Adipocyte (in vitro differentiated cells): Measurements from ENCODE around the gene ZFHX3.
A peak's percentile ranks its signal among the peaks of the same experiment; 100 is the strongest.

Experiments
- DNase-seq: peaks from one replicate; pipeline ENCODE4 v3.0.0-alpha.2; 2015; ENCODE audit warnings: low read depth
- H3K27me3 ChIP-seq: replicated peaks from 2 replicates; pipeline ENCODE4 v1.7.0; 2013; ENCODE audit warnings: mild to moderate bottlenecking, low read length, moderate library complexity; ENCODE audit not compliant: control insufficient read depth, insufficient read depth
- H3K36me3 ChIP-seq: 2 replicates; pipeline ENCODE4 v1.7.0; 2013; ENCODE audit warnings: low read length, mild to moderate bottlenecking, moderate library complexity; ENCODE audit not compliant: control insufficient read depth, insufficient read depth, severe bottlenecking
- H3K4me1 ChIP-seq: 2 replicates; pipeline ENCODE4 v1.7.0; 2013; ENCODE audit warnings: mild to moderate bottlenecking, low read length, moderate library complexity; ENCODE audit not compliant: control insufficient read depth, insufficient read depth
- H3K4me3 ChIP-seq: 2 replicates; pipeline ENCODE4 v1.7.0; 2013; ENCODE audit warnings: mild to moderate bottlenecking, low read length, moderate library complexity
- H3K9ac ChIP-seq: 2 replicates; pipeline ENCODE4 v1.7.0; 2013; ENCODE audit warnings: mild to moderate bottlenecking, low read length, moderate library complexity
- H3K9me3 ChIP-seq: 2 replicates; pipeline ENCODE4 v1.7.0; 2013; ENCODE audit warnings: mild to moderate bottlenecking, low read length, moderate library complexity; ENCODE audit not compliant: control insufficient read depth

ZFHX3 gene

DNA sequence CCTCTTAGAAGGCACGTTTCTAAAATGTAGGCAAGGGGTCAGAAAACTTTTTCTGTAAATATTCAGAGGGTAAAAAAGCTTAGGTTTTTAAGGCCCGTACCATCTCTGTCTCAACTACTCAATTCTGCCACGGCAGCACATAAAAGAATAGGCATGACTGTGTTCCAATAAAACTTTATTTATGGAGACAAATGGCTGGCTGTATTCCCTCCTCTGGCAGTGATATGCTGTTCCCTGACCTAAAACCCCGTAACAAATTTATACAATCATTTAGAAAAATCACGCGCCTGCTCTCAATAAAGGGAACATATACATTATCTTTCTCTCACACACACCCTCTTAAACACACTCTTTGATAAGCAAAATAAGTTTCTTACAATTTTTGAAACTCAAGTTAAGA, 138.7 kb downstream of the ZFHX3 start:
- no peaks in the 10 kb centered on the region for H3K4me1 ChIP-seq
- H3K27me3 ChIP-seq, result no peaks in the 10 kb centered on the region
- H3K9me3 ChIP-seq, result no peaks in the 10 kb centered on the region
- no peak overlapping the region for H3K4me3 ChIP-seq
- no peak for DNase-seq
- H3K36me3 ChIP-seq, result no peaks in the 10 kb centered on the region
- no peak overlapping the region for H3K9ac ChIP-seq

DNA sequence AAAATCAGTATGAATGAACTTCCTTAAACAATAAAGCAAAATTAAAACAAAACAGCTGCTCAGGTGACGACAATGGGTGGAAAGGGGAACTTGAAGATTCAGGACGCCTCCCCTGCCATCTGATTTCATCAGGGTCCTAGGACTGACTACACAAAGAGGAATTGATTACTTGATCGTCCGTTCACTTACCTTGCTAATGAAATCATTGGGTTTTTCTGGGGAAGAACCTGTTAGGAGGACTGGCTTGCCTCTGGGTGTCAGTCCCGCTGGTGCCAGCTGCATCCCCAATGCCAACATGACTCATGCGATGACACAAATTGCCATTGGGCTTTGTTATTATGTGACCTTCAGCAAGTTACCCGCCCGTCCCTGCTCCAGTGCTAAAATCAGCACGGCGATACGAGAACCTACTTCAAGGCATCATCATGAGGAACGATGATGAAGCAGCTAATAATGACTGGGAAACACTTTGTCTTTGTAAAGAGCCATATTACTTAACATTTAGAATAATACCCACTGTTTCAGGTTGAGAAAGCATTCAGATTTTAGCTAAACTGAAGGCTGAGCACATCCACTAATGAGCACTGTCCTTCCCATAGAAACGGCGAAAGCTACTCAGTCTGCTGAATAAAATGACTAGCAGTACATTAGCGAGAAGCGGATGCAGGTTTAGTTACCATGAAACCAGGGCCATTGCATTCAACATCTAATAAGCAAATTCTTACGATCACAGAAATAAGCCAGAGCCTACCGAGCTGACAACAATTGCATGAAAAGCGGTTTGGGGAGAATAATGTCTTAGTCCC, 139.4 kb downstream of the ZFHX3 start:
- DNase-seq, result no peak
- no peak overlapping the region for H3K9ac ChIP-seq
- H3K4me1 ChIP-seq, result no peaks in the 10 kb centered on the region
- H3K4me3 ChIP-seq, result no peak overlapping the region
- no peaks in the 10 kb centered on the region for H3K9me3 ChIP-seq
- H3K27me3 ChIP-seq, result no peaks in the 10 kb centered on the region
- no peaks in the 10 kb centered on the region for H3K36me3 ChIP-seq

DNA sequence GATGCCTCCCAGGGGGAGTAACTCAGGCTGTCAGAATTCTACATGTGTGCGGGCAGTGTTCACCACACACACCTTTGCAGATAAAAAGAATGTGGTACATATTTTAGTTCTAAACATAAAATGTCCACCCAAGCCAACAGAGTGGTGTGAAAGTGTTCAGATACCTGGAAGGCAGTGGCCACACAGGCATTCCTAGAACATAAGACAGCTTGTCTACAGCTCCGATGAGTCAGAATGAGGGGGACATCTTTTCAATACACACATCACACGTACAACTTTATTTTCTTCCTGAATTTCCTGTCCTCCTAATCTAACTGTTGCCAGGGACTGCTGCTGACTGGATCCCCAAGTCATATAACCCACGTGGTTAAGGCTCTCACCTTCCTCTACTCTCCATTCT, 142.3 kb downstream of the ZFHX3 start:
- Histone ChIP-seq H3K4me3 (no peak overlapping the region), H3K4me1 (no peaks in the 10 kb centered on the region), H3K36me3 (no peaks in the 10 kb centered on the region), H3K9me3 (no peaks in the 10 kb centered on the region), H3K27me3 (no peaks in the 10 kb centered on the region), H3K9ac (no peak overlapping the region)
- DNase-seq, result peak; percentile 12

DNA sequence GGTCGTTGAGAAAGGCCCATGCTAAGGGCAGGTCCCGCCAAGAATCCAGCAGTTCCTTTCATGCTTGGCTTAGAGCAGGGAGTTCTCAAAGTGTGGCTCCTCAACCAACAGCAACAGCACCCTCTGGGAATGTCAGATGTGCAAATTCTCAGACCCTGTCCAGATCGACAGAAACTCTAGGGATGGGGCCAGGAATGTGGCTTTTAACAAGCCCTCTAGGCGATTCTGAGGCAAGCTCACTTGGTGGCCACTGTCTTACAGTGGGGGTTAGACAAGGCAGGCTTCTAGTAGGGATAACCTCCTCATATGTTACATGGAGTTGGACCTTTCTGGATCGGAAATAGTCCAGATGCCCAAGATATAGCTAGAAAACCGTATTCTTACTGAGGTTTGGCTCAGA, 144.8 kb downstream of the ZFHX3 start:
- DNase-seq, result no peak
- no peaks in the 10 kb centered on the region for H3K36me3 ChIP-seq
- H3K9ac ChIP-seq, result no peak overlapping the region
- H3K27me3 ChIP-seq, result no peaks in the 10 kb centered on the region
- no peaks in the 10 kb centered on the region for H3K4me1 ChIP-seq
- no peak overlapping the region for H3K4me3 ChIP-seq
- H3K9me3 ChIP-seq, result no peaks in the 10 kb centered on the region

DNA sequence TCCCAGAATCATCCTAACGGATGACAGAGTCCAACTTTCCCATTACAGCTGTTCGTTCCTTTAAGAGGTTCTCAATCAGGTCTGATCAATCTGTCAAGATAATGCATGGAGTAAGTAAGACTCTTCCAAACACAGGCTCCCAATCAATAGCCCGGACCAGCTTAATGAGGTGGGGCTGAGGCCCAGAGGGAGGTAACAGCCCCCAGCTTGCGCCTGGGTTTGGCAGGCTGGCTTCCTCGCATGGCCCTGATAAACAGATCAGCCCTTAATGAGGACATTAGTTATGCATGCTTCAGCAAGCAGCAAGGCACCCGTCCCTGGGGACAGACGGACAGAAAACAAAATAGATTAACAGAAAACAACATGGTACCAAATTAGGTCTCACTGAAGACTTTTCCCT, 145.7 kb downstream of the ZFHX3 start:
- Histone ChIP-seq H3K4me1 (no peaks in the 10 kb centered on the region), H3K9ac (no peak overlapping the region), H3K36me3 (no peaks in the 10 kb centered on the region), H3K9me3 (no peaks in the 10 kb centered on the region), H3K27me3 (no peaks in the 10 kb centered on the region), H3K4me3 (no peak overlapping the region)
- DNase-seq, result no peak

- no peaks in the 10 kb centered on the region for H3K36me3 ChIP-seq
- peaks cover 2% of the 10 kb centered on the region for H3K4me1 ChIP-seq
- no peak for DNase-seq
- no peaks in the 10 kb centered on the region for H3K9me3 ChIP-seq
- no peak overlapping the region for H3K4me3 ChIP-seq
- no peak overlapping the region for H3K9ac ChIP-seq
- H3K27me3 ChIP-seq, result no peaks in the 10 kb centered on the region
These were observed 146.8 kb downstream of the ZFHX3 start for GRCh38 chr16:72901000-72901627.

DNA sequence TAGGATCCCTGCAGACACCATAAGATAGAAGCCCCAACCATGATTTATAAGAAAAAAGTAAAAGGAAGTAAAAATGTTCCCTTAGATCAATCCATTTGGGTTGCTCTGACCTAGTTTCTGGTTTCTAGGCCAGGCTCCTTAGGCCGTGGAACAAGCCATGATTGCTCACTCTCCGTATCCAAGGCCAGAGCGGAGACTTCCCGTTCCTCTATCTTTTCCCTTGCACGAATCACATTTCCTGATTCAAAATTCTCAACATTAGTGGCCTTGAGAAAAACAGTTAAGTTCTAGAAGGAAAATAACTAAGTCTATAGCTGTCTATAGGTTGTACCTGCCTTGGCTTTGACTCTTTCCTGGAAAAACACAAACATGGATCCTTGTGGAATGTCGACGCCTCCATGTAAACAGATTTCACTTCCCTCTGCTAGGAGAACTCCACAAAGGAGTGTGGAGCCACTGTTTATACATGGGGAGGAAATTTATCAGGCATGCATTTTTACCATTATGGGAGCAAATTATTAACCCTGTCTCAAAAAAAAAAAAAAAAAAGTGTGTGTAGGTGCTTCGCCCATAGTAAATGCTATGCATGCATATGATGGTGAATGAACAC, 149.6 kb downstream of the ZFHX3 start:
- H3K4me3 ChIP-seq, result no peak overlapping the region
- no peaks in the 10 kb centered on the region for H3K27me3 ChIP-seq
- no peak overlapping the region for H3K9ac ChIP-seq
- H3K4me1 ChIP-seq, result peaks cover 18% of the 10 kb centered on the region
- no peaks in the 10 kb centered on the region for H3K36me3 ChIP-seq
- no peak for DNase-seq
- H3K9me3 ChIP-seq, result no peaks in the 10 kb centered on the region

DNA sequence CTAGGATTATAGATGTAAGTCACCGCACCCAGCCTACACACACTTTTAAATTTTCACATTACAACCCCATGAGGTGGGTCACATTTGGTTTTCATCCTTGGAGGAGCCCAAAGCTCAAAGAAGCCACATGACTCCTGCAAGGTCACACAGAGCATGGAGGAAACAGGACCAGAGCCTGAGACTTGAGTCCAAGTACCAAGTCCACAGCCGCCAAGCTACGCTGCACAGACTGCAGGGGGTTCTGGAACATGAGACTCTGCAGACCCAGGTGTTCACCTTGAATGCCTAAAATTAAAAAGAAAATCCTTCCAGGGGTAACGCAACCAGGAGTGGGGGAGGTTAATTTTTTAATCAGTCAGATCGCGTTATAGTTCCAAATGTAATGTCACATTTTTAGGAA, 150.2 kb downstream of the ZFHX3 start:
- H3K4me1 ChIP-seq, result peaks cover 18% of the 10 kb centered on the region
- no peaks in the 10 kb centered on the region for H3K9me3 ChIP-seq
- H3K36me3 ChIP-seq, result no peaks in the 10 kb centered on the region
- no peak overlapping the region for H3K4me3 ChIP-seq
- H3K27me3 ChIP-seq, result no peaks in the 10 kb centered on the region
- H3K9ac ChIP-seq, result no peak overlapping the region
- DNase-seq, result no peak

DNA sequence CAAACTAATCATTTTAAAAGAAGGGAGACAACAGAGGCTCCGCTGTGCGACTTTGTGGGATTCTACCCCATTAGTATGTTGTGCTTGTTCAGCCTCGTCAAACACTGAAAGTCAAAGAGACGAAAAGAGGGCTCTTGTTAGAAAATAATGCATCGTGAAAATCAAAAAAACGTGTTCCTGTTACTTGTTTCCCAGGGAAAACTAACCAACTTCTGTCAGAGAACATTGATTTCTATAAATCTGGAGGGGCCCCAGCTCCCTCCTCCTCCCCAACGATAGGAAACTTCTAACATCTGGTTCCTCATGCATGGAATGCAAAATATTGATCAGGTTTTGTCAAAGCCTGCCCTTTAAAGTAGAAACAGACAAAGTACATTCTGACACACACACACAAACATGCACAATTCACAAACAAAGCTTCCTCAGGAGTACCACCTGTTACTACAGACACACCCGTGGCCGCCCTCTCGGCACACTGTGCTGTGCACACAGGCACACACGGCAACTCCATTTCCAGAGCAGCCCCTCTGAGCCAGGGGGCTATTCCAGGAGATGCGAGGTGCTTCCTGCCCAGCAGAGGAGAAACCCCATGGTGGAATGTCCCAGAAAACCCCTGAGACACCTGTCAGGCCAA, 151.3 kb downstream of the ZFHX3 start:
- H3K27me3 ChIP-seq, result no peaks in the 10 kb centered on the region
- H3K4me3 ChIP-seq, result peak overlapping the region; percentile 11
- H3K4me1 ChIP-seq, result peaks cover 18% of the 10 kb centered on the region
- no peak for DNase-seq
- no peak overlapping the region for H3K9ac ChIP-seq
- no peaks in the 10 kb centered on the region for H3K9me3 ChIP-seq
- no peaks in the 10 kb centered on the region for H3K36me3 ChIP-seq

GRCh38 chr16:72895951-72896350, 152.0 kb downstream of the ZFHX3 start:
- Histone ChIP-seq H3K36me3 (no peaks in the 10 kb centered on the region), H3K4me3 (peak overlapping the region; percentile 11), H3K27me3 (no peaks in the 10 kb centered on the region), H3K4me1 (peaks cover 18% of the 10 kb centered on the region), H3K9ac (no peak overlapping the region), H3K9me3 (no peaks in the 10 kb centered on the region)
- no peak for DNase-seq
